NCI-H2081 treated with DMSO at 0.1 percent for 48 hours (cell line): ENCODE results near the gene ADCY6.

Experiments
- DNase-seq: peaks from one replicate; lab custom pipeline; 2025; lab: John Stamatoyannopoulos, UW

The ADCY6 gene

GRCh38 chr12:48788854-48789775 lies at the start of gene ADCY6:
ADCY6 (minus strand) TSS chr12:48789089; CDS start chr12:48783434, 5,655 bp downstream.
- no peak for DNase-seq

GRCh38 chr12:48838048-48838447 lies 49.2 kb upstream of the ADCY6 start:
- DNase-seq: no peak

- no peak for DNase-seq
These were observed 43.6 kb upstream of the ADCY6 start for GRCh38 chr12:48832321-48833060.

GRCh38 chr12:48831257-48831656 lies 42.4 kb upstream of the ADCY6 start:
- DNase-seq: no peak

GRCh38 chr12:48828841-48829575 lies 40.1 kb upstream of the ADCY6 start:
- no peak for DNase-seq

GRCh38 chr12:48828293-48828692 lies 39.4 kb upstream of the ADCY6 start:
- DNase-seq: no peak

GRCh38 chr12:48827513-48828096 lies 38.7 kb upstream of the ADCY6 start:
- DNase-seq: no peak

- DNase-seq: no peak
These were observed 38.1 kb upstream of the ADCY6 start for GRCh38 chr12:48827026-48827425.

- DNase-seq: no peak
These were observed 37.4 kb upstream of the ADCY6 start for GRCh38 chr12:48826209-48826855.

GRCh38 chr12:48824905-48825304 lies 36.0 kb upstream of the ADCY6 start:
- no peak for DNase-seq

GRCh38 chr12:48824112-48824511 lies 35.2 kb upstream of the ADCY6 start:
- no peak for DNase-seq

- no peak for DNase-seq
These were observed 34.4 kb upstream of the ADCY6 start for GRCh38 chr12:48823281-48823680.

GRCh38 chr12:48822711-48823110 lies 33.8 kb upstream of the ADCY6 start:
- no peak for DNase-seq

GRCh38 chr12:48822139-48822538 lies 33.2 kb upstream of the ADCY6 start:
- DNase-seq: no peak

GRCh38 chr12:48819986-48820725 lies 31.3 kb upstream of the ADCY6 start:
- DNase-seq: no peak

- no peak for DNase-seq
These were observed 30.1 kb upstream of the ADCY6 start for GRCh38 chr12:48818831-48819590.

GRCh38 chr12:48817873-48818830 lies 29.3 kb upstream of the ADCY6 start, which contains the start of gene CACNB3:
CACNB3 (plus strand) TSS chr12:48818496; CDS start chr12:48818930, 434 bp downstream.
- no peak for DNase-seq

- DNase-seq: no peak
These were observed 27.4 kb upstream of the ADCY6 start for GRCh38 chr12:48816143-48816854.
